Thoracic aorta (tissue), 2 donors: ENCODE results near the gene PNMA6A. TPM values are rescaled to one million over a fixed set of nuclear protein-coding genes. Genes with fewer than 3 reads are reported as not detected.

Experiments
- ATAC-seq: fragments of 150-250 bp; one replicate; pipeline ENCODE4 v1.8.0; 2017; ENCODE audit warnings: low read depth; ENCODE audit not compliant: insufficient number of reproducible peaks, low FRiP score
- DNase-seq: peaks from one replicate; pipeline ENCODE4 v3.0.0-alpha.2; 2020; ENCODE audit warnings: low spot score
- H3K27ac ChIP-seq, 2 donors: fragments of 200-600 bp; sonication (generic); 1 replicate in 1 of 2; 2 replicates in 1 of 2; pipeline ENCODE4 v1.5.1; 2016; ENCODE audit warnings: mild to moderate bottlenecking in 2 of 2, moderate library complexity in 2 of 2
- H3K27me3 ChIP-seq: fragments of 200-600 bp; sonication (generic); replicated peaks from 2 replicates; pipeline ENCODE4 v1.6.0; 2016; ENCODE audit warnings: mild to moderate bottlenecking; ENCODE audit not compliant: insufficient read depth
- H3K36me3 ChIP-seq: fragments of 200-600 bp; sonication (generic); one replicate; pipeline ENCODE4 v1.5.1; 2016
- H3K4me1 ChIP-seq, 2 donors: fragments of 200-600 bp; sonication (generic); 1 replicate in 1 of 2; 2 replicates in 1 of 2; pipeline versions ENCODE4 v1.5.1 to v1.6.0; 2016; ENCODE audit warnings: low read depth in 2 of 2, mild to moderate bottlenecking in 1 of 2; ENCODE audit not compliant: control insufficient read depth in 1 of 2
- H3K4me3 ChIP-seq: fragments of 200-600 bp; sonication (generic); 2 replicates; pipeline ENCODE4 v1.5.1; 2016; ENCODE audit warnings: mild to moderate bottlenecking
- H3K9me3 ChIP-seq: fragments of 200-600 bp; sonication (generic); 2 replicates; pipeline ENCODE4 v1.5.1; 2016
- total RNA-seq, 2 donors: library from RNA; depleted of rRNA; stranded (reverse); fragments of >200 nt; gene quantifications; one replicate each; pipeline versions ENCODE4 v1.1.0 to v1.2.3, GENCODE V29; 2016
- TF ChIP-seq, protein P1 (sequence below): fragments of 200-600 bp; sonication (generic); IDR thresholded peaks from one replicate; pipeline ENCODE4 v1.5.1; 2019; ENCODE audit warnings: antibody characterized with exemption

The PNMA6A gene
- total RNA-seq, 2 donors from 2014 or later = 8.1 to 8.7 TPM

DNA sequence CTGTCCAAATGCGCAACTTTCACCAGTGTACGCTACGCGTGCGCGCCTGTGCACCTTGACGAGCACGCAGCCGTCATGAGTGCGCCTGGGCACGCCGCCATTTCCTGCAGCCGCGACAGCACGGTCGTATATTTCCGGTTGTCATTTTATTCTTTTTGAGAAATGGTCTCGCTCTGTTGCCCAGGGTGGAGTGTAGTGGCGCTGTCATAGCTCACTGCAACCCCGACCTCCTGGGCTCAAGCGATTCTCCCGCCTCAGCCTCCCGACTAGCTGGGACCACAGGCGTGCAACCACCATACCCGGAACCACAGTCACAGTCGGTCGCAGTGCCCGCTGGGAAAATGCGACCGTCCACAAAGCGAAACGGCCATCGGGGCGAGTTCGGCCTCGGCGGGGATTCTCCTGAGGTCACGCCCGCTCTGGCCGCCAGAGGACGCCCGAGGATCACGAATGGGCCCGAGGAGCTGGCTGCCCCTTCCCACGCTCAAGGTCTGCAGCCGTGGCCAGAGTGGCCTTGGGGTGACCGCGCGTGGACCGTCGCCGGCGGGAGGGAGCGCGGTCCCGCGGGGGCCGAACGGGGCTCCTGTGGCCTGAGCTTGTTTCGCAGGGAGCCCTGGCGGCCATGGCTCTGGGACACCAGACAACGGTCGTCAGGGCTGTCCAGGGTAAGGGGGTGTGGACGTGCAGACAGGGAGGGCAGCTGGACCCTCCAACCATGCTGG, 39.7 kb upstream of the PNMA6A start:
- no peaks in the 10 kb centered on the region for H3K4me1 ChIP-seq
- no peak for DNase-seq
- H3K27ac ChIP-seq = no peak overlapping the region
- no peaks in the 10 kb centered on the region for H3K36me3 ChIP-seq
- ATAC-seq = no peak
- H3K4me3 ChIP-seq = peak overlapping the region; percentile 70
- TF ChIP-seq, protein P1, sequence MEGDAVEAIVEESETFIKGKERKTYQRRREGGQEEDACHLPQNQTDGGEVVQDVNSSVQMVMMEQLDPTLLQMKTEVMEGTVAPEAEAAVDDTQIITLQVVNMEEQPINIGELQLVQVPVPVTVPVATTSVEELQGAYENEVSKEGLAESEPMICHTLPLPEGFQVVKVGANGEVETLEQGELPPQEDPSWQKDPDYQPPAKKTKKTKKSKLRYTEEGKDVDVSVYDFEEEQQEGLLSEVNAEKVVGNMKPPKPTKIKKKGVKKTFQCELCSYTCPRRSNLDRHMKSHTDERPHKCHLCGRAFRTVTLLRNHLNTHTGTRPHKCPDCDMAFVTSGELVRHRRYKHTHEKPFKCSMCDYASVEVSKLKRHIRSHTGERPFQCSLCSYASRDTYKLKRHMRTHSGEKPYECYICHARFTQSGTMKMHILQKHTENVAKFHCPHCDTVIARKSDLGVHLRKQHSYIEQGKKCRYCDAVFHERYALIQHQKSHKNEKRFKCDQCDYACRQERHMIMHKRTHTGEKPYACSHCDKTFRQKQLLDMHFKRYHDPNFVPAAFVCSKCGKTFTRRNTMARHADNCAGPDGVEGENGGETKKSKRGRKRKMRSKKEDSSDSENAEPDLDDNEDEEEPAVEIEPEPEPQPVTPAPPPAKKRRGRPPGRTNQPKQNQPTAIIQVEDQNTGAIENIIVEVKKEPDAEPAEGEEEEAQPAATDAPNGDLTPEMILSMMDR = peak; percentile 81
- no peaks in the 10 kb centered on the region for H3K9me3 ChIP-seq
- H3K27me3 ChIP-seq = no peaks in the 10 kb centered on the region

DNA sequence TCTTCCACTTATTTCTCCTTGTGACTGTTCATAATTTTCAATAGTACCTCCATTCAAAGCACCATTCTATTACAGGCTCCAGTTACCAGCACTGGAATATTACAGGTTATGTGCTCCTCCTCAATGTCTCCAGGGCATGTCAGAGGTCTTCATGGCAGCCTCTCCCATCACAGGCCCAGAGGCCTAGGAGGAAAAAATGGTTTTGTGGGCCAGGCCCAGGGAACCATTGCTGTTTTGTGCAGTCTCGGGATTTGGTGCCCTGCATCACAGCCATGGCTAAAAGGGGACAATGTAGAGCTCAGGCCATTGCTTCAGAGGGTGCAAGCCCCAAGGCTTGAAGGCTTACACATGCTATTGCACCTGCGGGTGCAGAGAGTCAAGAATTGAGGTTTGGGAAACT, 23.2 kb upstream of the PNMA6A start:
- Histone ChIP-seq H3K4me3 (no peak overlapping the region), H3K27me3 (no peaks in the 10 kb centered on the region), H3K27ac (no peak overlapping the region), H3K36me3 (no peaks in the 10 kb centered on the region), H3K9me3 (no peaks in the 10 kb centered on the region), H3K4me1 (no peaks in the 10 kb centered on the region)
- TF ChIP-seq, protein P1 = no peak
- DNase-seq (no peak), ATAC-seq (no peak)

DNA sequence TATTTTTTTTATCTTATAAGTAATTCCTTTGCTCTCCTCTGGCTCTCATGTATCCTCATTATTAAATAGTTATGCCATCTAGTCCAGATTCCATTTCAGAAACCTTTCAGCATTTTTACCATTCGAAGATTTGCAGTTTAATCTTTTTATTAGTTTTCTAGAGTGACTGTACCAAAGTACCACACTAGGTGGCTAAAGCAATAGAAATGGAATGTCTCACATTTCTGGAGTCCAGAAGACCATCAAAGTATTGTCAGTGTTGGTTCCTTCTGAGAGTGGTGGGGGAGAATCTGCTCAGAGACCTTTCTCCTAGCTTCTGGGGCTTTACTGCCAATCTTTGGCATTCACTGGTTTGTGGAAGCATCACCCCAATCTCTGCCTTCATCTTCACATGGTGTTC, 19.7 kb upstream of the PNMA6A start:
- H3K9me3 ChIP-seq = no peaks in the 10 kb centered on the region
- peaks cover 0 to 8% of the 10 kb centered on the region in 2 donors for H3K4me1 ChIP-seq
- H3K36me3 ChIP-seq = no peaks in the 10 kb centered on the region
- H3K27me3 ChIP-seq = no peaks in the 10 kb centered on the region
- no peak for DNase-seq
- no peak for ATAC-seq
- TF ChIP-seq, protein P1 = no peak
- H3K4me3 ChIP-seq = no peak overlapping the region
- H3K27ac ChIP-seq = no peak overlapping the region

DNA sequence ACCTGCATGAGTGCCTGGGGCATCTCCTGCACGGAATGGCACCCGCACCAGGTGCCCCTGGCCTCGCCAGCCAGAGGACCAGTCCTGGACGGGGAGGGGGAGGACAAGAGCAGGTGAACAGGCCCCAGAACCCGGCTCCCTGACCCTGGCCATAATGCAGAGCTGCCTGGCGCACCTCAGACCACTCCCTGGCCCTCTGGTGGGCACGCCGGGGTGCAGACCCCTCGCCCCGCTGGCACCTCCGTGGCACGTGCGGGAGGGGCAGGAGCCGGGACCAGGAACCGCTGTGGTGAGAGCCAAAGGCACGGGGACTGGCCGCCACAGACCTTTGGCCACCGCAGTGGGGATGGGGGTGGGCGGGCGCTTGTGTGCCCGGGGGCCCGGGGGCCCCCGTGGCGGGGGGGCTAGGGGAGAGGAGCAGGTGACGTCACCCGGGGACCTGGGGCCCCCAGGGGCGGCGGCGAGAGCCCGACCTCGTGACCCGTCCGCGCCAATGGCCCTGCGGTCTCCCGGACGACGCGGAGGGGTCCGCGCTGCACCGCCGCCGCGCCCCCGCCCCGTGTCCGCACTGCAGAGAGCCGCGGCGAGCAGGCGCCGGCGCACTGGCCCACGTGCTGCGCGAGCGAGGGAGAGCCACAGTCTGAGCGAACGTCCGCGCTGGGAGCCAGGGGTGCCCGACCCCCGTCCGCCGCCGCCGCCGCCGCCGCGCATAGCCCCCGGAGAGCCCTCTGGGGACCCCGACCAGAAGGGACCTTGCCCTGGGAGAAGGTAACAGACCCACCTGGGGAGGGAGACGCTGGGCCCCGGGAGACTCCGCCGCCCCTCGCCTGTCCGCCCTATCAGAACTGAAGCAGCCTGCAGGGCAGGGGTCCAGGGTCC, 16.1 kb upstream of the PNMA6A start, which contains the start of gene PNMA3:
TSS of gene PNMA3 (plus strand) at position 600 of the 879 bp plus-strand sequence. CDS start 586 bp downstream, outside the sequence.
- H3K4me3 ChIP-seq = peak within 1 kb of the TSS; percentile 45
- TF ChIP-seq, protein P1 = no peak
- no peaks in the 10 kb centered on the region for H3K36me3 ChIP-seq
- ATAC-seq (no peak), DNase-seq (no peak)
- peaks cover 0 to 10% of the 10 kb centered on the region in 2 donors for H3K4me1 ChIP-seq
- H3K9me3 ChIP-seq = no peaks in the 10 kb centered on the region
- no peak within 1 kb of the TSS for H3K27ac ChIP-seq
- H3K27me3 ChIP-seq = no peaks in the 10 kb centered on the region

DNA sequence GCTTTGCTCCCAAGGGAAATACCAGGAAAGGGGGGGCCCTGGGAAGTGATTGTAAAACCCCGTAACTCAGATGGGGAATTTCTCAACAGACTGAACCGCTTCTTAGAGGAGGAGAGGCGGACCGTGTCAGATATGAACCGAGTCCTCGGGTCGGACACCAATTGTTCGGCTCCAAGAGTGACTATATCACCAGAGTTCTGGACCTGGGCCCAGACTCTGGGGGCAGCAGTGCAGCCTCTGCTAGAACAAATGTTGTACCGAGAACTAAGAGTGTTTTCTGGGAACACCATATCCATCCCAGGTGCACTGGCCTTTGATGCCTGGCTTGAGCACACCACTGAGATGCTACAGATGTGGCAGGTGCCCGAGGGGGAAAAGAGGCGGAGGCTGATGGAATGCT, 15.0 kb upstream of the PNMA6A start:
- DNase-seq (no peak), ATAC-seq (no peak)
- TF ChIP-seq, protein P1 = no peak
- Histone ChIP-seq H3K36me3 (no peaks in the 10 kb centered on the region), H3K27me3 (no peaks in the 10 kb centered on the region), H3K27ac (no peak overlapping the region), H3K4me1 (peaks cover 0 to 10% of the 10 kb centered on the region in 2 donors), H3K4me3 (no peak overlapping the region), H3K9me3 (no peaks in the 10 kb centered on the region)
